Panc1 (cell line): Measurements from ENCODE around the gene CDKAL1. TPM values are rescaled to one million over a fixed set of nuclear protein-coding genes. Genes with fewer than 3 reads are reported as not detected.

Experiments used
- ATAC-seq: fragments of 200-7000 bp; cut with Tn5 transposase; 2 replicates; pipeline ENCODE4 v1.9.1; 2020; ENCODE audit warnings: mild to moderate bottlenecking, moderate library complexity
- BruUV-seq: library from RNA; stranded (reverse); fragments of 400-500 nt; replicated peaks from 2 replicates; lab custom pipeline; 2021; lab: Mats Ljungman, UMichigan
- CTCF ChIA-PET: fragments of 300-600 bp; sonication (Branson Sonifier 250); formaldehyde crosslinking; loops from one replicate; lab custom pipeline; 2022; ENCODE audit warnings: antibody characterized with exemption; lab: Charles Lee
- POLR2A ChIA-PET: fragments of 300-600 bp; sonication (Branson Sonifier 250); formaldehyde crosslinking; loops from one replicate; lab custom pipeline; 2022; ENCODE audit warnings: antibody characterized with exemption; lab: Charles Lee
- DNase-seq: peaks from one replicate; pipeline ENCODE4 v3.0.0-alpha.2; 2010; ENCODE audit warnings: low read depth, low spot score
- H3K27ac ChIP-seq: 2 replicates; pipeline ENCODE4 v1.5.1; 2011; ENCODE audit warnings: mild to moderate bottlenecking, low read length, inconsistent platforms
- H3K27me3 ChIP-seq: fragments of 200-500 bp; sonication (Bioruptor generic); 2 replicates; pipeline ENCODE4 v1.6.0; 2014; ENCODE audit warnings: low read length, inconsistent platforms; ENCODE audit not compliant: control insufficient read depth, insufficient read depth
- H3K36me3 ChIP-seq: fragments of 200-500 bp; sonication (Bioruptor generic); 2 replicates; pipeline ENCODE4 v1.5.1; 2014; ENCODE audit warnings: inconsistent platforms, mild to moderate bottlenecking, low read length, moderate library complexity; ENCODE audit not compliant: control insufficient read depth, insufficient read depth
- H3K4me1 ChIP-seq: 2 replicates; pipeline ENCODE4 v1.5.1; 2011; ENCODE audit warnings: inconsistent platforms, mild to moderate bottlenecking, low read length, moderate library complexity; ENCODE audit not compliant: control insufficient read depth, insufficient read depth
- H3K4me3 ChIP-seq, 2 experiments: 2 replicates each; pipeline ENCODE4 v1.5.1; 2011 to 2012; ENCODE audit warnings: low read depth in 2 of 2, low read length in 2 of 2, mild to moderate bottlenecking in 2 of 2, inconsistent platforms in 1 of 2, moderate library complexity in 1 of 2
- H3K9me3 ChIP-seq: fragments of 200-500 bp; sonication (Bioruptor generic); 2 replicates; pipeline ENCODE4 v1.5.1; 2014; ENCODE audit warnings: low read depth, mild to moderate bottlenecking, inconsistent platforms, low read length, moderate library complexity; ENCODE audit not compliant: control insufficient read depth, insufficient read depth
- CTCF ChIP-seq: fragments of 450-650 bp; IDR thresholded peaks from 2 replicates; pipeline ENCODE4 v1.5.1; 2017; ENCODE audit warnings: mild to moderate bottlenecking
- POLR2AphosphoS5 ChIP-seq: IDR thresholded peaks from 2 replicates; pipeline ENCODE4 v1.6.1; 2012; ENCODE audit warnings: mild to moderate bottlenecking, low read depth, low read length, moderate library complexity
- REST ChIP-seq, 2 experiments: IDR thresholded peaks; 2 replicates each; pipeline ENCODE4 v1.6.1; 2011 to 2012; ENCODE audit warnings: low read depth in 2 of 2, control low read depth in 1 of 2, low read length in 1 of 2, mild to moderate bottlenecking in 1 of 2, moderate library complexity in 1 of 2; ENCODE audit not compliant: insufficient read depth in 1 of 2
- SIN3A ChIP-seq: IDR thresholded peaks from 2 replicates; pipeline ENCODE4 v1.6.1; 2012; ENCODE audit warnings: low read depth, mild to moderate bottlenecking, low read length, moderate library complexity, borderline replicate concordance; ENCODE audit not compliant: insufficient read depth
- TCF7L2 ChIP-seq: IDR thresholded peaks from 2 replicates; pipeline ENCODE4 v1.6.1; 2011; ENCODE audit warnings: mild to moderate bottlenecking, low read depth, low read length, inconsistent platforms
- in situ Hi-C: cut with HindIII; loops from 2 replicates; pipeline ENCODE4 v1.10.0; 2016; ENCODE audit warnings: low sequenced_read_pairs, low pct_unique_long_range_greater_than_20kb
- intact Hi-C: fragments of 100-400 bp; cut with micrococcal nuclease; formaldehyde crosslinking; loops from one replicate; pipeline ENCODE4 v1.10.0; 2022; ENCODE audit not compliant: unreplicated experiment
- total RNA-seq: library from RNA; stranded (reverse); gene quantifications from one replicate; pipeline ENCODE4 v1.2.1, GENCODE V29; 2021; ENCODE audit not compliant: unreplicated experiment

Gene CDKAL1
- total RNA-seq, 1 experiment from 2014 or later: 14.5 TPM

- TF ChIP-seq TCF7L2 (no peak), POLR2AphosphoS5 (no peak), SIN3A (no peak), CTCF (no peak), REST (IDR thresholded peaks at IDR 0.05; ENCODE audit: insufficient read depth in 1 of 2, low read depth in 2 of 2, low read length in 1 of 2) (no peak)
- Histone ChIP-seq H3K9me3 (no peaks in the 10 kb centered on the region), H3K4me1 (peaks cover 7% of the 10 kb centered on the region; the same call in 1 of the 2 replicates), H3K4me3 (no peak overlapping the region), H3K36me3 (no peaks in the 10 kb centered on the region), H3K27me3 (no peaks in the 10 kb centered on the region), H3K27ac (peak overlapping the region; percentile 46; the same call in 1 of the 2 replicates)
- no peak for DNase-seq
- ChIA-PET CTCF (interaction anchor here (0.6 kb wide), 1 partner anchor 14 kb away, joined by 3 read pairs; no protein-coding TSS in a partner anchor), POLR2A (interaction anchor here (0.7 kb wide), 1 partner anchor 74 kb away, joined by 4 read pairs; no protein-coding TSS in a partner anchor)
- ATAC-seq: no peak
- in situ Hi-C loops (no loop called here), intact Hi-C loops (no loop called here)
- BruUV-seq: no TSS peak
These were observed 667.5 kb downstream of the CDKAL1 start for GRCh38 chr6:21201637-21202350.

GRCh38 chr6:21202521-21202920 is 668.3 kb downstream of the CDKAL1 start:
- BruUV-seq: no TSS peak
- H3K9me3 ChIP-seq: no peaks in the 10 kb centered on the region
- TF ChIP-seq SIN3A (no peak), POLR2AphosphoS5 (no peak), CTCF (no peak), REST (IDR thresholded peaks at IDR 0.05; ENCODE audit: insufficient read depth in 1 of 2, low read depth in 2 of 2, low read length in 1 of 2) (no peak), TCF7L2 (no peak)
- H3K27ac ChIP-seq: no peak overlapping the region
- ChIA-PET CTCF (no interaction called here), POLR2A (no interaction called here)
- DNase-seq (no peak), ATAC-seq (no peak)
- no peaks in the 10 kb centered on the region for H3K36me3 ChIP-seq
- H3K27me3 ChIP-seq: no peaks in the 10 kb centered on the region
- peaks cover 7% of the 10 kb centered on the region; the same call in 1 of the 2 replicates for H3K4me1 ChIP-seq
- intact Hi-C loops: no loop called here
- no peak overlapping the region for H3K4me3 ChIP-seq
- in situ Hi-C loops: no loop called here
